ENCODE measurements around the gene CNKSR3.
A peak's percentile ranks its signal among the peaks of the same experiment; 100 is the strongest.

The CNKSR3 gene
- 0 to 0.39 (median 0.17) reads per million in 3 donors for total RNA-seq

GRCh38 chr6:154510144-154510905, at the start of gene CNKSR3:
Gene CNKSR3 (minus strand): TSS chr6:154510685. CDS start chr6:154510114, 571 bp downstream.
- DNase-seq = no peak
- H3K4me3 ChIP-seq (ENCODE audit: insufficient read depth, low read depth, low read length, poor library complexity, severe bottlenecking) = peak within 1 kb of the TSS; percentile 39
- no peaks in the 10 kb centered on the region for H3K36me3 ChIP-seq (ENCODE audit: control insufficient read depth, insufficient read depth, low read length)
- H3K9me3 ChIP-seq (ENCODE audit: control insufficient read depth, low read length) = no peaks in the 10 kb centered on the region
- no peaks in the 10 kb centered on the region for H3K27me3 ChIP-seq (replicated peaks; ENCODE audit: control insufficient read depth, insufficient read depth, low read length, poor library complexity, severe bottlenecking)
- H3K4me1 ChIP-seq (ENCODE audit: control insufficient read depth, insufficient read depth, low read length, poor library complexity, severe bottlenecking) = peaks cover 11% of the 10 kb centered on the region
- H3K27ac ChIP-seq (ENCODE audit: insufficient read depth, low read length, poor library complexity, severe bottlenecking) = no peak within 1 kb of the TSS

- no peaks in the 10 kb centered on the region for H3K9me3 ChIP-seq (ENCODE audit: control insufficient read depth, low read length)
- H3K27ac ChIP-seq (ENCODE audit: insufficient read depth, low read length, poor library complexity, severe bottlenecking) = no peak overlapping the region
- no peaks in the 10 kb centered on the region for H3K4me1 ChIP-seq (ENCODE audit: control insufficient read depth, insufficient read depth, low read length, poor library complexity, severe bottlenecking)
- no peaks in the 10 kb centered on the region for H3K36me3 ChIP-seq (ENCODE audit: control insufficient read depth, insufficient read depth, low read length)
- H3K4me3 ChIP-seq (ENCODE audit: insufficient read depth, low read depth, low read length, poor library complexity, severe bottlenecking) = no peak overlapping the region
- DNase-seq = no peak
- peaks cover 2% of the 10 kb centered on the region for H3K27me3 ChIP-seq (replicated peaks; ENCODE audit: control insufficient read depth, insufficient read depth, low read length, poor library complexity, severe bottlenecking)
These were observed 48.5 kb upstream of the CNKSR3 start for GRCh38 chr6:154558984-154559383.

- no peak overlapping the region for H3K27ac ChIP-seq (ENCODE audit: insufficient read depth, low read length, poor library complexity, severe bottlenecking)
These were observed 48.0 kb upstream of the CNKSR3 start for GRCh38 chr6:154558513-154558912.

GRCh38 chr6:154555073-154555677, 44.7 kb upstream of the CNKSR3 start:
- no peak overlapping the region for H3K4me3 ChIP-seq (ENCODE audit: insufficient read depth, low read depth, low read length, poor library complexity, severe bottlenecking)
- no peak overlapping the region for H3K27ac ChIP-seq (ENCODE audit: insufficient read depth, low read length, poor library complexity, severe bottlenecking)
- H3K36me3 ChIP-seq (ENCODE audit: control insufficient read depth, insufficient read depth, low read length) = no peaks in the 10 kb centered on the region
- no peak for DNase-seq
- H3K27me3 ChIP-seq (replicated peaks; ENCODE audit: control insufficient read depth, insufficient read depth, low read length, poor library complexity, severe bottlenecking) = peaks cover 2% of the 10 kb centered on the region
- no peaks in the 10 kb centered on the region for H3K4me1 ChIP-seq (ENCODE audit: control insufficient read depth, insufficient read depth, low read length, poor library complexity, severe bottlenecking)
- H3K9me3 ChIP-seq (ENCODE audit: control insufficient read depth, low read length) = no peaks in the 10 kb centered on the region

More at GRCh38 chr6:154558513-154558912, 48.0 kb upstream of the CNKSR3 start:
- Histone ChIP-seq H3K27me3 (replicated peaks; ENCODE audit: control insufficient read depth, insufficient read depth, low read length, poor library complexity, severe bottlenecking) (peaks cover 2% of the 10 kb centered on the region), H3K36me3 (ENCODE audit: control insufficient read depth, insufficient read depth, low read length) (no peaks in the 10 kb centered on the region), H3K4me1 (ENCODE audit: control insufficient read depth, insufficient read depth, low read length, poor library complexity, severe bottlenecking) (no peaks in the 10 kb centered on the region), H3K4me3 (ENCODE audit: insufficient read depth, low read depth, low read length, poor library complexity, severe bottlenecking) (no peak overlapping the region), H3K9me3 (ENCODE audit: control insufficient read depth, low read length) (no peaks in the 10 kb centered on the region)
- DNase-seq = no peak

- H3K9me3 ChIP-seq (ENCODE audit: control insufficient read depth, low read length) = no peaks in the 10 kb centered on the region
- H3K27me3 ChIP-seq (replicated peaks; ENCODE audit: control insufficient read depth, insufficient read depth, low read length, poor library complexity, severe bottlenecking) = peaks cover 2% of the 10 kb centered on the region
- no peaks in the 10 kb centered on the region for H3K36me3 ChIP-seq (ENCODE audit: control insufficient read depth, insufficient read depth, low read length)
- DNase-seq = no peak
- no peaks in the 10 kb centered on the region for H3K4me1 ChIP-seq (ENCODE audit: control insufficient read depth, insufficient read depth, low read length, poor library complexity, severe bottlenecking)
- no peak overlapping the region for H3K4me3 ChIP-seq (ENCODE audit: insufficient read depth, low read depth, low read length, poor library complexity, severe bottlenecking)
- H3K27ac ChIP-seq (ENCODE audit: insufficient read depth, low read length, poor library complexity, severe bottlenecking) = no peak overlapping the region
These were observed 44.0 kb upstream of the CNKSR3 start for GRCh38 chr6:154554491-154554890.

GRCh38 chr6:154550779-154551178, 40.3 kb upstream of the CNKSR3 start:
- Histone ChIP-seq H3K27ac (ENCODE audit: insufficient read depth, low read length, poor library complexity, severe bottlenecking) (no peak overlapping the region), H3K36me3 (ENCODE audit: control insufficient read depth, insufficient read depth, low read length) (no peaks in the 10 kb centered on the region), H3K4me3 (ENCODE audit: insufficient read depth, low read depth, low read length, poor library complexity, severe bottlenecking) (no peak overlapping the region), H3K4me1 (ENCODE audit: control insufficient read depth, insufficient read depth, low read length, poor library complexity, severe bottlenecking) (no peaks in the 10 kb centered on the region), H3K9me3 (ENCODE audit: control insufficient read depth, low read length) (no peaks in the 10 kb centered on the region), H3K27me3 (replicated peaks; ENCODE audit: control insufficient read depth, insufficient read depth, low read length, poor library complexity, severe bottlenecking) (peaks cover 2% of the 10 kb centered on the region)
- no peak for DNase-seq

GRCh38 chr6:154549179-154549578, 38.7 kb upstream of the CNKSR3 start:
- H3K27ac ChIP-seq (ENCODE audit: insufficient read depth, low read length, poor library complexity, severe bottlenecking) = no peak overlapping the region
- H3K27me3 ChIP-seq (replicated peaks; ENCODE audit: control insufficient read depth, insufficient read depth, low read length, poor library complexity, severe bottlenecking) = peaks cover 1% of the 10 kb centered on the region
- no peaks in the 10 kb centered on the region for H3K36me3 ChIP-seq (ENCODE audit: control insufficient read depth, insufficient read depth, low read length)
- no peak for DNase-seq
- H3K4me3 ChIP-seq (ENCODE audit: insufficient read depth, low read depth, low read length, poor library complexity, severe bottlenecking) = no peak overlapping the region
- no peaks in the 10 kb centered on the region for H3K4me1 ChIP-seq (ENCODE audit: control insufficient read depth, insufficient read depth, low read length, poor library complexity, severe bottlenecking)
- no peaks in the 10 kb centered on the region for H3K9me3 ChIP-seq (ENCODE audit: control insufficient read depth, low read length)

- DNase-seq = no peak
- H3K4me1 ChIP-seq (ENCODE audit: control insufficient read depth, insufficient read depth, low read length, poor library complexity, severe bottlenecking) = no peaks in the 10 kb centered on the region
- H3K27ac ChIP-seq (ENCODE audit: insufficient read depth, low read length, poor library complexity, severe bottlenecking) = no peak overlapping the region
- H3K36me3 ChIP-seq (ENCODE audit: control insufficient read depth, insufficient read depth, low read length) = no peaks in the 10 kb centered on the region
- no peak overlapping the region for H3K4me3 ChIP-seq (ENCODE audit: insufficient read depth, low read depth, low read length, poor library complexity, severe bottlenecking)
- H3K9me3 ChIP-seq (ENCODE audit: control insufficient read depth, low read length) = no peaks in the 10 kb centered on the region
- H3K27me3 ChIP-seq (replicated peaks; ENCODE audit: control insufficient read depth, insufficient read depth, low read length, poor library complexity, severe bottlenecking) = no peaks in the 10 kb centered on the region
These were observed 37.8 kb upstream of the CNKSR3 start for GRCh38 chr6:154548130-154548830.

GRCh38 chr6:154543628-154544027, 33.1 kb upstream of the CNKSR3 start:
- H3K27ac ChIP-seq (ENCODE audit: insufficient read depth, low read length, poor library complexity, severe bottlenecking) = no peak overlapping the region
- no peaks in the 10 kb centered on the region for H3K36me3 ChIP-seq (ENCODE audit: control insufficient read depth, insufficient read depth, low read length)
- no peak for DNase-seq
- H3K4me3 ChIP-seq (ENCODE audit: insufficient read depth, low read depth, low read length, poor library complexity, severe bottlenecking) = no peak overlapping the region
- no peaks in the 10 kb centered on the region for H3K27me3 ChIP-seq (replicated peaks; ENCODE audit: control insufficient read depth, insufficient read depth, low read length, poor library complexity, severe bottlenecking)
- H3K9me3 ChIP-seq (ENCODE audit: control insufficient read depth, low read length) = no peaks in the 10 kb centered on the region
- H3K4me1 ChIP-seq (ENCODE audit: control insufficient read depth, insufficient read depth, low read length, poor library complexity, severe bottlenecking) = no peaks in the 10 kb centered on the region

- no peak overlapping the region for H3K4me3 ChIP-seq (ENCODE audit: insufficient read depth, low read depth, low read length, poor library complexity, severe bottlenecking)
- H3K27me3 ChIP-seq (replicated peaks; ENCODE audit: control insufficient read depth, insufficient read depth, low read length, poor library complexity, severe bottlenecking) = no peaks in the 10 kb centered on the region
- no peaks in the 10 kb centered on the region for H3K9me3 ChIP-seq (ENCODE audit: control insufficient read depth, low read length)
- no peak overlapping the region for H3K27ac ChIP-seq (ENCODE audit: insufficient read depth, low read length, poor library complexity, severe bottlenecking)
- no peaks in the 10 kb centered on the region for H3K4me1 ChIP-seq (ENCODE audit: control insufficient read depth, insufficient read depth, low read length, poor library complexity, severe bottlenecking)
- no peaks in the 10 kb centered on the region for H3K36me3 ChIP-seq (ENCODE audit: control insufficient read depth, insufficient read depth, low read length)
- no peak for DNase-seq
These were observed 32.3 kb upstream of the CNKSR3 start for GRCh38 chr6:154542747-154543146.
